IMR-90 (cell line): Measurements from ENCODE around the gene CERS6.

Experiments used
- BHLHE40 ChIP-seq: fragments of 150-350 bp; IDR thresholded peaks from 2 replicates; pipeline ENCODE4 v1.6.1; 2016; ENCODE audit warnings: mild to moderate bottlenecking, low read depth, low read length
- CEBPB ChIP-seq: IDR thresholded peaks from 2 replicates; pipeline ENCODE4 v1.6.1; 2012; ENCODE audit warnings: low read depth, low read length, improper control_type of control experiment
- CHD1 ChIP-seq: IDR thresholded peaks from 2 replicates; pipeline ENCODE4 v1.6.1; 2012; ENCODE audit warnings: low read depth, low read length, improper control_type of control experiment
- CTCF ChIP-seq: conservative IDR thresholded peaks from 2 replicates; pipeline ENCODE4 v1.5.1; 2012; ENCODE audit warnings: mild to moderate bottlenecking, low read depth, low read length, improper control_type of control experiment
- MAFK ChIP-seq: IDR thresholded peaks from 2 replicates; pipeline ENCODE4 v1.6.1; 2012; ENCODE audit warnings: low read depth, low read length, improper control_type of control experiment
- MAZ ChIP-seq: IDR thresholded peaks from 2 replicates; pipeline ENCODE4 v1.6.1; 2012; ENCODE audit warnings: low read depth, mild to moderate bottlenecking, low read length, improper control_type of control experiment, moderate library complexity, borderline replicate concordance
- MXI1 ChIP-seq: IDR thresholded peaks from 2 replicates; pipeline ENCODE4 v1.6.1; 2012; ENCODE audit warnings: low read depth, mild to moderate bottlenecking, low read length, moderate library complexity, borderline replicate concordance
- NFE2L2 ChIP-seq: fragments of 150-350 bp; IDR thresholded peaks from 2 replicates; pipeline ENCODE4 v1.6.1; 2016; ENCODE audit warnings: low read depth, mild to moderate bottlenecking, low read length
- POLR2A ChIP-seq: IDR thresholded peaks from 2 replicates; pipeline ENCODE4 v1.6.1; 2012; ENCODE audit warnings: mild to moderate bottlenecking, low read depth, low read length
- RAD21 ChIP-seq: IDR thresholded peaks from 2 replicates; pipeline ENCODE4 v1.6.1; 2012; ENCODE audit warnings: low read length, improper control_type of control experiment
- RCOR1 ChIP-seq: IDR thresholded peaks from 2 replicates; pipeline ENCODE4 v1.6.1; 2012; ENCODE audit warnings: mild to moderate bottlenecking, low read length, improper control_type of control experiment; ENCODE audit not compliant: insufficient replicate concordance
- SMC3 ChIP-seq: fragments of 150-350 bp; IDR thresholded peaks from 2 replicates; pipeline ENCODE4 v1.6.1; 2016; ENCODE audit warnings: low read depth, mild to moderate bottlenecking, antibody characterized with exemption, low read length, moderate library complexity
- USF2 ChIP-seq: fragments of 150-350 bp; IDR thresholded peaks from 2 replicates; pipeline ENCODE4 v1.6.1; 2017; ENCODE audit warnings: mild to moderate bottlenecking, antibody characterized with exemption, low read length, low read depth
- TF ChIP-seq, protein P1 (sequence below): fragments of 150-350 bp; IDR thresholded peaks from 2 replicates; pipeline ENCODE4 v1.6.1; 2016; ENCODE audit warnings: low read depth, mild to moderate bottlenecking, low read length, moderate library complexity, borderline replicate concordance

- TF ChIP-seq NFE2L2, result no peak
- no peak for TF ChIP-seq POLR2A
- no peak for TF ChIP-seq CTCF
- no peak for TF ChIP-seq SMC3
- TF ChIP-seq RCOR1, result no peak
- no peak for TF ChIP-seq RAD21
- TF ChIP-seq MAFK, result no peak
- TF ChIP-seq MAZ, result no peak
- TF ChIP-seq BHLHE40, result no peak
- no peak for TF ChIP-seq CHD1
- TF ChIP-seq CEBPB, result no peak
- TF ChIP-seq, protein P1, sequence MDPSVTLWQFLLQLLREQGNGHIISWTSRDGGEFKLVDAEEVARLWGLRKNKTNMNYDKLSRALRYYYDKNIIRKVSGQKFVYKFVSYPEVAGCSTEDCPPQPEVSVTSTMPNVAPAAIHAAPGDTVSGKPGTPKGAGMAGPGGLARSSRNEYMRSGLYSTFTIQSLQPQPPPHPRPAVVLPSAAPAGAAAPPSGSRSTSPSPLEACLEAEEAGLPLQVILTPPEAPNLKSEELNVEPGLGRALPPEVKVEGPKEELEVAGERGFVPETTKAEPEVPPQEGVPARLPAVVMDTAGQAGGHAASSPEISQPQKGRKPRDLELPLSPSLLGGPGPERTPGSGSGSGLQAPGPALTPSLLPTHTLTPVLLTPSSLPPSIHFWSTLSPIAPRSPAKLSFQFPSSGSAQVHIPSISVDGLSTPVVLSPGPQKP, result no peak
- TF ChIP-seq MXI1, result no peak
- no peak for TF ChIP-seq USF2
Measured at GRCh38 chr2:168641636-168642035, 185.6 kb downstream of the CERS6 start.
